Activated B cell treated with CpG ODN at 0.5 μM for 24 hours (primary cell): ENCODE data around the gene FXYD5. TPM values are rescaled to one million over a fixed set of nuclear protein-coding genes. Genes with fewer than 3 reads are reported as not detected.

ENCODE experiments used
- ATAC-seq: fragments of 200-7000 bp; cut with Tn5 transposase; one replicate; pipeline ENCODE4 v1.10.0; 2021; ENCODE audit warnings: low read depth, mild to moderate bottlenecking, moderate library complexity
- CTCF ChIA-PET: fragments of 350-600 bp; sonication (Branson Sonifier 250); formaldehyde crosslinking; loops from one replicate; lab custom pipeline; 2021; ENCODE audit warnings: antibody characterized with exemption; lab: Charles Lee
- POLR2A ChIA-PET: fragments of 350-600 bp; sonication (Branson Sonifier 250); formaldehyde crosslinking; loops from one replicate; lab custom pipeline; 2021; ENCODE audit warnings: antibody characterized with exemption; lab: Charles Lee
- DNase-seq: peaks from one replicate; pipeline ENCODE4 v3.0.0; 2022
- H3K27ac Mint-ChIP-seq: one replicate; pipeline ENCODE4 v1.8.0; 2020; ENCODE audit warnings: mixed read lengths
- H3K27me3 Mint-ChIP-seq: one replicate; pipeline ENCODE4 v1.8.0; 2021; ENCODE audit warnings: mixed read lengths
- H3K36me3 Mint-ChIP-seq: one replicate; pipeline ENCODE4 v1.8.0; 2021; ENCODE audit warnings: low read depth, mixed read lengths
- H3K4me1 Mint-ChIP-seq: one replicate; pipeline ENCODE4 v1.8.0; 2021; ENCODE audit warnings: mixed read lengths
- H3K4me3 Mint-ChIP-seq: one replicate; pipeline ENCODE4 v1.8.0; 2020; ENCODE audit warnings: mild to moderate bottlenecking, mixed read lengths
- H3K9me3 Mint-ChIP-seq: one replicate; pipeline ENCODE4 v1.8.0; 2020; ENCODE audit warnings: mixed read lengths
- intact Hi-C: fragments of 100-400 bp; cut with micrococcal nuclease; formaldehyde crosslinking; loops from one replicate; pipeline ENCODE4 v1.15.1; 2024
- total RNA-seq: library from RNA; stranded (reverse); gene quantifications from 2 replicates; pipeline ENCODE4 v1.2.3, GENCODE V29; 2022
- TF ChIP-seq, protein P1 (sequence below): fragments of 200-600 bp; IDR thresholded peaks from one replicate; pipeline ENCODE4 v1.8.0; 2022; ENCODE audit warnings: antibody characterized with exemption, mild to moderate bottlenecking

Gene FXYD5
- total RNA-seq, 1 donor from 2014 or later, result 125 TPM

- Mint-ChIP-seq H3K27ac (no peak overlapping the region), H3K4me1 (peaks cover 3% of the 10 kb centered on the region), H3K36me3 (peaks cover 2% of the 10 kb centered on the region), H3K27me3 (no peaks in the 10 kb centered on the region), H3K4me3 (no peak overlapping the region), H3K9me3 (peaks cover 4% of the 10 kb centered on the region)
- ChIA-PET POLR2A (interaction anchor here (0.6 kb wide), 1 partner anchor 780 kb away, joined by 5 read pairs; no protein-coding TSS in a partner anchor), CTCF (no interaction called here)
- TF ChIP-seq, protein P1, sequence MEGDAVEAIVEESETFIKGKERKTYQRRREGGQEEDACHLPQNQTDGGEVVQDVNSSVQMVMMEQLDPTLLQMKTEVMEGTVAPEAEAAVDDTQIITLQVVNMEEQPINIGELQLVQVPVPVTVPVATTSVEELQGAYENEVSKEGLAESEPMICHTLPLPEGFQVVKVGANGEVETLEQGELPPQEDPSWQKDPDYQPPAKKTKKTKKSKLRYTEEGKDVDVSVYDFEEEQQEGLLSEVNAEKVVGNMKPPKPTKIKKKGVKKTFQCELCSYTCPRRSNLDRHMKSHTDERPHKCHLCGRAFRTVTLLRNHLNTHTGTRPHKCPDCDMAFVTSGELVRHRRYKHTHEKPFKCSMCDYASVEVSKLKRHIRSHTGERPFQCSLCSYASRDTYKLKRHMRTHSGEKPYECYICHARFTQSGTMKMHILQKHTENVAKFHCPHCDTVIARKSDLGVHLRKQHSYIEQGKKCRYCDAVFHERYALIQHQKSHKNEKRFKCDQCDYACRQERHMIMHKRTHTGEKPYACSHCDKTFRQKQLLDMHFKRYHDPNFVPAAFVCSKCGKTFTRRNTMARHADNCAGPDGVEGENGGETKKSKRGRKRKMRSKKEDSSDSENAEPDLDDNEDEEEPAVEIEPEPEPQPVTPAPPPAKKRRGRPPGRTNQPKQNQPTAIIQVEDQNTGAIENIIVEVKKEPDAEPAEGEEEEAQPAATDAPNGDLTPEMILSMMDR, result no peak
- intact Hi-C loops, result loop anchor here (2.0 kb wide), 1 partner anchor 13 kb away; no protein-coding TSS in a partner anchor
- ATAC-seq (no peak), DNase-seq (no peak)
Measured at GRCh38 chr19:35177377-35178274, 23.1 kb downstream of the FXYD5 start.

DNA sequence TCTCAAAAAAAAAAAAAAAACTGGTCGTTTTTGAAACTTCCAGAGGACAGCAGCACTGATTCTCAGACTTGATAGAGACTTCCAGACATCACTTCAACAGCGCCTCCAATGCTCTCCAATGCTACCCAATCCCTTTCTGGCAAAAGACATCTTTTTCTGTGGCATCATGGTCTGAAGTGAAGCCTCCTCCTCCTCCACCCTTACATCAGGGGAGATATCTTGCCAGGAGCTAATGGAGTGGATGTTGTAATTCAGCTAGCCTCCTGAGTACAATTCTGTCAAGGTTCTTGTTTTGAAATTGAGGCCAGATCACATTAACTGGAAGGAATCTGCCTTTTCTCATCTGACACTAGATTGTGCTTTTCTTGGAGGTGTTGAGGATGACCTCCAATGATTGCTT is 24.2 kb downstream of the FXYD5 start:
- ChIA-PET CTCF (no interaction called here), POLR2A (interaction anchor here (0.6 kb wide), 1 partner anchor 53 kb away, joined by 3 read pairs; no protein-coding TSS in a partner anchor)
- intact Hi-C loops, result no loop called here
- DNase-seq (no peak), ATAC-seq (no peak)
- Mint-ChIP-seq H3K27me3 (no peaks in the 10 kb centered on the region), H3K4me3 (no peak overlapping the region), H3K36me3 (peaks cover under 1% of the 10 kb centered on the region), H3K27ac (no peak overlapping the region), H3K4me1 (peaks cover 3% of the 10 kb centered on the region), H3K9me3 (peaks cover 4% of the 10 kb centered on the region)
- TF ChIP-seq, protein P1, result no peak

DNA sequence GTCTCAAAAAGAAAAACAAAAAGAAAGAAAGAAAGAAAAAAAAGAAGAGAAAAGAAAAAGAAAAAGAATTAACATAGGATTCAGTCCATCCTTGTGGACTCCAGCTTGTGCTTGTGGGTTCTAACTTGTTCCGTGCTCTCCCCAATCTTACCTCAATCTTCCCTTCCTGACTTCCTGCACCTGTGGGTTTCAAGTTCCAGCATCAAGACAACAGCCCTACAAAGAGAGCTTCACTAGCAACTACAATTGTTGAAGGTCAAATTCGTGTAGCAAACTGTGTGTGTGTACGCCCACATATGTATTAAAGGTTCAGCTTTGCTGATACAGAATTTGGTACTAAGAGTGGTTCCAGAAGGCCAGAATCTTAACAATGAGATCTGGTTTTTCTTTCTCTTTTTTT is 25.3 kb downstream of the FXYD5 start:
- no peaks in the 10 kb centered on the region for H3K36me3 Mint-ChIP-seq
- CTCF ChIA-PET, result interaction anchor here (0.6 to 1.2 kb wide), 2 partner anchors 26 to 38 kb away, joined by 3 read pairs; partner anchors contain the start of gene FXYD5
- POLR2A ChIA-PET, result interaction anchor here (0.8 kb wide), 1 partner anchor 25 kb away, joined by 3 read pairs; the partner anchor contains the start of gene FXYD5
- H3K9me3 Mint-ChIP-seq, result peaks cover 9% of the 10 kb centered on the region
- DNase-seq (no peak), ATAC-seq (no peak)
- H3K4me3 Mint-ChIP-seq, result no peak overlapping the region
- H3K27me3 Mint-ChIP-seq, result no peaks in the 10 kb centered on the region
- H3K4me1 Mint-ChIP-seq, result peaks cover 3% of the 10 kb centered on the region
- intact Hi-C loops, result no loop called here
- no peak overlapping the region for H3K27ac Mint-ChIP-seq
- TF ChIP-seq, protein P1, result no peak

DNA sequence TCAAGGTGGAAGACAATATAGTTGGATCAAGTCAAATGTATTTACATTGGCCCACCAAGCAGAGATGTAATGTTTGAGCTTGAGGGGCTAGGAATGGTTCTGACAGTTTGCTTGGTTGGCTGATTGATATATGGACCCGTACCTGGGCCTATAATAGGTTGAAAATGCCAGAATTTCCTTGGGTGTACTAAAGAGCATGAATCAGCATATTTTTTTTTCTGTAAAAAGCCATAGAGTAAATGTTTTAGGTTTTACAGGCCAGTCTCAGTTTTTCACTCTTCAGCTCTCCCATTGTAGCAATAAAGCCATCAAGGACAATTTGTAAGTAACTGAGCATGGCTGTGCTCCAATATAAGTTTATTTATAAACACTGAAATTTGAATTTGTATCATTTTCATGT is 26.9 kb downstream of the FXYD5 start:
- Mint-ChIP-seq H3K4me1 (peaks cover 3% of the 10 kb centered on the region), H3K4me3 (no peak overlapping the region), H3K27me3 (no peaks in the 10 kb centered on the region), H3K36me3 (no peaks in the 10 kb centered on the region), H3K9me3 (peaks cover 9% of the 10 kb centered on the region), H3K27ac (no peak overlapping the region)
- intact Hi-C loops, result no loop called here
- no peak for DNase-seq
- TF ChIP-seq, protein P1, result no peak
- ChIA-PET CTCF (no interaction called here), POLR2A (no interaction called here)
- no peak for ATAC-seq

DNA sequence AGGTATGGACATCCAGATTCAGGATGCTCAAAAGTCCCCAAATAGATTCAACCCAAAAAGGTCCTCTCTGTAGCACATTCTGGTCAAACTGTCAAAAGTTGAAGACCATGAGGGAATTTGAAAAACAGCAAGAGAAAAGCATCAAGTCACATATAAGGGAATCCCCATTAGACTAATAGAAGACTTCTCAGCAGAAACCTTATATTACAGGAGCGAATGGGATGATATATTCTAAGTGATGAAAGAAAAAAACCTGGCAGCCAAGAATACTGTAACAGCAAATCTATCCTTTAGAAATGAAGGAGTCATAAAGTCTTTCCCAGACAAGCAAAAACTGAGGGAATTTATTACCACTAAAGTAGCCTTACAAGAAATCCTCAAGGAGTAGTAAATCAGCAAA is 29.7 kb downstream of the FXYD5 start:
- Mint-ChIP-seq H3K9me3 (peaks cover 7% of the 10 kb centered on the region), H3K36me3 (no peaks in the 10 kb centered on the region), H3K27me3 (no peaks in the 10 kb centered on the region), H3K4me1 (no peaks in the 10 kb centered on the region), H3K4me3 (no peak overlapping the region), H3K27ac (no peak overlapping the region)
- ChIA-PET POLR2A (no interaction called here), CTCF (no interaction called here)
- TF ChIP-seq, protein P1, result no peak
- DNase-seq, result no peak
- intact Hi-C loops, result no loop called here
- ATAC-seq, result no peak
